ENCODE data around the gene KCND3.

KCND3 gene

DNA sequence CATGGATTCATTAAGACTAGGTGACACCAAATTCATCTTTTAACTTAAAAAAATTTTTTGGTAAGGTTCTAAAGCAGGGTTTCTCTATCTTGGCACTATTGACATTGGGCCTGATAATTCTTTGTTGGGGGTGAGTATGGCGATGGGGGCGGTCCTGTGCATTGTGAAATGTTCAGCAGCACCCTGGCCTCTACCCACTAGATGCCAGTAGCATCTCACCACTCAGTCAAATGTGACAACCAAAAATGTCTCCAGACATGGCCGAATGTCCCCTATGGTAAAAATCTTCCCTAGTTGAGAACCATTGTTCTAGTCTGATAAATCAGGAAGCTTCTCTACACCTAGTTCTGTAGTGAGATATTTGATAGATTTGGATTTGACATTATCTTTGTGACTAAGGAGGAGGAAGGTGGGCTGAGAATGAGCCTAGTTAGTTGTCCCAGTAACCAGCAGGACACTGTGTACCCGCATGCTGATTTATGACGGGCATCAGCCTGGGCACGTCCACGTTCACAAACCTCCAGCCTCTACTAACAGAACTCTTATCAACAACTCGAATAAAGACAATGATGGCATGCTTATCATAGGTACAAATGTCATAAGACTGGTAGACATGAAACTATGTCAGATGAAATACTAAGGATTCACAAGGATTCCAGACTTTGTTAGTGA, 104.6 kb downstream of the KCND3 start:
- H4K20me1 ChIP-seq (ENCODE audit: insufficient read depth, low read length): no peaks in the 10 kb centered on the region
- H3K9me2 ChIP-seq (ENCODE audit: low read depth, low read length): no peaks in the 10 kb centered on the region
- H3K4me2 ChIP-seq (ENCODE audit: low read length): no peak overlapping the region
- H3K4me3 ChIP-seq (ENCODE audit: low read depth, low read length, poor library complexity, severe bottlenecking): no peak overlapping the region
- no peaks in the 10 kb centered on the region for H3K79me2 ChIP-seq (ENCODE audit: insufficient read depth, low read length)
- H3K36me3 ChIP-seq (ENCODE audit: insufficient read depth, low read length): no peaks in the 10 kb centered on the region
- TF ChIP-seq, protein P1, sequence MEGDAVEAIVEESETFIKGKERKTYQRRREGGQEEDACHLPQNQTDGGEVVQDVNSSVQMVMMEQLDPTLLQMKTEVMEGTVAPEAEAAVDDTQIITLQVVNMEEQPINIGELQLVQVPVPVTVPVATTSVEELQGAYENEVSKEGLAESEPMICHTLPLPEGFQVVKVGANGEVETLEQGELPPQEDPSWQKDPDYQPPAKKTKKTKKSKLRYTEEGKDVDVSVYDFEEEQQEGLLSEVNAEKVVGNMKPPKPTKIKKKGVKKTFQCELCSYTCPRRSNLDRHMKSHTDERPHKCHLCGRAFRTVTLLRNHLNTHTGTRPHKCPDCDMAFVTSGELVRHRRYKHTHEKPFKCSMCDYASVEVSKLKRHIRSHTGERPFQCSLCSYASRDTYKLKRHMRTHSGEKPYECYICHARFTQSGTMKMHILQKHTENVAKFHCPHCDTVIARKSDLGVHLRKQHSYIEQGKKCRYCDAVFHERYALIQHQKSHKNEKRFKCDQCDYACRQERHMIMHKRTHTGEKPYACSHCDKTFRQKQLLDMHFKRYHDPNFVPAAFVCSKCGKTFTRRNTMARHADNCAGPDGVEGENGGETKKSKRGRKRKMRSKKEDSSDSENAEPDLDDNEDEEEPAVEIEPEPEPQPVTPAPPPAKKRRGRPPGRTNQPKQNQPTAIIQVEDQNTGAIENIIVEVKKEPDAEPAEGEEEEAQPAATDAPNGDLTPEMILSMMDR (IDR thresholded peaks at IDR 0.05; ENCODE audit: low read length): no peak
- no peak for TF ChIP-seq EZH2 (IDR thresholded peaks at IDR 0.05; ENCODE audit: borderline replicate concordance, low read length)
- H3K4me1 ChIP-seq (ENCODE audit: insufficient read depth, low read length, severe bottlenecking): no peaks in the 10 kb centered on the region
- H2AFZ ChIP-seq (ENCODE audit: low read length): no peak overlapping the region
- no peaks in the 10 kb centered on the region for H3F3A ChIP-seq (ENCODE audit: insufficient read depth, low read length)
- H3K27me3 ChIP-seq (ENCODE audit: insufficient read depth, low read length): no peaks in the 10 kb centered on the region
- H3K9me3 ChIP-seq (ENCODE audit: low read length): no peaks in the 10 kb centered on the region
- no peak overlapping the region for H3K9ac ChIP-seq (ENCODE audit: low read length)
- H3K27ac ChIP-seq (ENCODE audit: low read depth, low read length, poor library complexity, severe bottlenecking): no peak overlapping the region

DNA sequence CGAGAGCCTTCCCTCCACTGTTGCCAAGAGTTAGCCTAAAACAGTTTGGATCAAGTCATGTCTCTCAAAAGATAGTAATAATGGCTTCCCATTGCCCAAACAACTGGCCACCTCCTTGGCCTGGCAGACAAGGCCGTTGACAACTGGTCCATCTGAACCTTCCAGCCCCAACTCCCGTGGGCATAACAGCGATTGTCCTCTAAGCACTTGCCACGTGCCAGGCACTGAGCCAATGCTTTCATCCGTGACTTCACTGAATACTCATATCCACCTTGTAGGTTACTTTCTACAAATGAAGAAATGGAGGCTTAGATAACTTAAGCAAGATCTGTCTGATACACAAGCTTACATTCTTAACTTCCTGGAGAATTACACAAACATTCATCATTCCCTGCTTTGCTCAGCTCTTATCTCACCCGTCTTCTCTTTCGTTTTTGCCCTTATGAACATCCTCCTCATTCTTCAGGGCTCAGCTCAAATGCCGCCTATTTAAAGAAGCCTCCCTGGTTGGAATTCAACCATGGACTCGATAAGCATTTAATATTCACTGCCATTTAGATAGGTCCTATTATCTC, 106.4 kb downstream of the KCND3 start:
- H3K4me1 ChIP-seq (ENCODE audit: insufficient read depth, low read length, severe bottlenecking): no peaks in the 10 kb centered on the region
- H3K9ac ChIP-seq (ENCODE audit: low read length): no peak overlapping the region
- no peak overlapping the region for H3K4me2 ChIP-seq (ENCODE audit: low read length)
- no peak overlapping the region for H3K27ac ChIP-seq (ENCODE audit: low read depth, low read length, poor library complexity, severe bottlenecking)
- no peaks in the 10 kb centered on the region for H3K9me2 ChIP-seq (ENCODE audit: low read depth, low read length)
- TF ChIP-seq EZH2 (IDR thresholded peaks at IDR 0.05; ENCODE audit: borderline replicate concordance, low read length): no peak
- TF ChIP-seq, protein P1 (IDR thresholded peaks at IDR 0.05; ENCODE audit: low read length): no peak
- H3K36me3 ChIP-seq (ENCODE audit: insufficient read depth, low read length): no peaks in the 10 kb centered on the region
- no peak overlapping the region for H2AFZ ChIP-seq (ENCODE audit: low read length)
- no peaks in the 10 kb centered on the region for H3K9me3 ChIP-seq (ENCODE audit: low read length)
- no peaks in the 10 kb centered on the region for H4K20me1 ChIP-seq (ENCODE audit: insufficient read depth, low read length)
- no peaks in the 10 kb centered on the region for H3K27me3 ChIP-seq (ENCODE audit: insufficient read depth, low read length)
- H3K4me3 ChIP-seq (ENCODE audit: low read depth, low read length, poor library complexity, severe bottlenecking): no peak overlapping the region
- no peaks in the 10 kb centered on the region for H3F3A ChIP-seq (ENCODE audit: insufficient read depth, low read length)
- H3K79me2 ChIP-seq (ENCODE audit: insufficient read depth, low read length): no peaks in the 10 kb centered on the region

DNA sequence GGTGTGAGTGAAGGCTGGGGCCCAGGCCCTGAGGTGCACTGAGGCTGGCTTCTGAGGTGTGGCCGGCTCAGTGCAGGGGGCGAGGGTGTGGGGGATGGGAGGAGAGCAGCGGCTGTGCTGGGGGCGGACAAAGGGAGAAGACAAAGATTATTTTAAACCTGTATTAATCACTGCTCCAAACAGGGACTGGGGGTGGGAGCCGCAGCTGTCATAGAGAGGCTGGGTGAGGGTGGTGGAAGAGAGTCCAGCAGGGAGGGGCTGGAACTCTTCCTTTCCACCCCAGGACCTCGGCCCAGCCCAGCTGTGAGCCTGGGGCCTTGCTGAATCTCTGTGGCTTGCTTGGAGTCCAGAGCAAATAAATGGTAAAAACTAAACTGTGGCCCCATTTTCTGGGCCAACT, 106.9 kb downstream of the KCND3 start:
- H3K9me2 ChIP-seq (ENCODE audit: low read depth, low read length): no peaks in the 10 kb centered on the region
- no peaks in the 10 kb centered on the region for H3K27me3 ChIP-seq (ENCODE audit: insufficient read depth, low read length)
- H3F3A ChIP-seq (ENCODE audit: insufficient read depth, low read length): no peaks in the 10 kb centered on the region
- H3K4me2 ChIP-seq (ENCODE audit: low read length): no peak overlapping the region
- TF ChIP-seq, protein P1 (IDR thresholded peaks at IDR 0.05; ENCODE audit: low read length): no peak
- TF ChIP-seq EZH2 (IDR thresholded peaks at IDR 0.05; ENCODE audit: borderline replicate concordance, low read length): no peak
- H3K27ac ChIP-seq (ENCODE audit: low read depth, low read length, poor library complexity, severe bottlenecking): no peak overlapping the region
- H3K4me3 ChIP-seq (ENCODE audit: low read depth, low read length, poor library complexity, severe bottlenecking): no peak overlapping the region
- no peaks in the 10 kb centered on the region for H3K79me2 ChIP-seq (ENCODE audit: insufficient read depth, low read length)
- H3K4me1 ChIP-seq (ENCODE audit: insufficient read depth, low read length, severe bottlenecking): no peaks in the 10 kb centered on the region
- no peak overlapping the region for H3K9ac ChIP-seq (ENCODE audit: low read length)
- no peaks in the 10 kb centered on the region for H3K36me3 ChIP-seq (ENCODE audit: insufficient read depth, low read length)
- no peak overlapping the region for H2AFZ ChIP-seq (ENCODE audit: low read length)
- H3K9me3 ChIP-seq (ENCODE audit: low read length): no peaks in the 10 kb centered on the region
- H4K20me1 ChIP-seq (ENCODE audit: insufficient read depth, low read length): no peaks in the 10 kb centered on the region
